Heart right ventricle (tissue), 16 donors: ENCODE results near the gene PRDX1. TPM values are rescaled to one million over a fixed set of nuclear protein-coding genes. Genes with fewer than 3 reads are reported as not detected.
A peak's percentile ranks its signal among the peaks of the same experiment; 100 is the strongest.

ENCODE experiments used
- ATAC-seq, 8 donors: fragments of 200-7000 bp; cut with Tn5 transposase; one replicate each; pipeline ENCODE4 v1.9.1; 2020; ENCODE audit warnings: mild to moderate bottlenecking in 8 of 8, moderate library complexity in 8 of 8, moderate number of reproducible peaks in 1 of 8
- DNase-seq, 2 donors: peaks; one replicate each; pipeline ENCODE4 v3.0.0-alpha.2; 2020
- H3K27ac ChIP-seq, 10 donors: fragments of 200-600 bp; sonication (generic) in 2 of 10; one replicate each; pipeline versions ENCODE4 v1.5.0 to v1.8.0; 2020 to 2022; ENCODE audit warnings: mild to moderate bottlenecking in 3 of 10
- H3K27me3 ChIP-seq, 7 donors: fragments of 200-600 bp; one replicate each; pipeline ENCODE4 v1.8.0; 2021 to 2022; ENCODE audit warnings: mild to moderate bottlenecking in 2 of 7
- H3K36me3 ChIP-seq, 9 donors: fragments of 200-600 bp; sonication (generic) in 1 of 9; one replicate each; pipeline versions ENCODE4 v1.5.0 to v1.8.0; 2020 to 2022; ENCODE audit warnings: mild to moderate bottlenecking in 2 of 9
- H3K4me1 ChIP-seq, 9 donors: fragments of 200-600 bp; sonication (generic) in 1 of 9; one replicate each; pipeline versions ENCODE4 v1.5.0 to v1.8.0; 2020 to 2022; ENCODE audit warnings: mild to moderate bottlenecking in 4 of 9
- H3K4me3 ChIP-seq, 10 donors: fragments of 200-600 bp; sonication (generic) in 2 of 10; one replicate each; pipeline versions ENCODE4 v1.5.0 to v1.8.0; 2020 to 2022; ENCODE audit warnings: mild to moderate bottlenecking in 7 of 10, moderate library complexity in 2 of 10
- H3K9me3 ChIP-seq, 11 donors: fragments of 200-600 bp in 10 of 11; sonication (generic) in 2 of 11; one replicate each; pipeline versions ENCODE4 v1.5.0 to v1.8.0; 2013 to 2022; ENCODE audit warnings: mild to moderate bottlenecking in 2 of 11, control low read depth in 1 of 11, moderate library complexity in 1 of 11
- WGBS, 2 donors: extraction: QIAGEN DNeasy Blood & Tissue Kit; methylation state at CpG; one replicate each; pipeline ENCODE4 v1.1.7; 2013; ENCODE audit warnings: inconsistent platforms in 1 of 2; 5-methylcytosine and 5-hydroxymethylcytosine counted together
- intact Hi-C, 10 donors: fragments of 100-400 bp; cut with DNase I; formaldehyde crosslinking; loops; one replicate each; pipeline versions ENCODE4 v1.11.1 to v1.14.2; 2022
- polyA plus RNA-seq, 2 donors: library from polyadenylated mRNA; stranded (reverse); fragments of 200-250 nt; gene quantifications; one replicate each; pipeline ENCODE4 v1.2.3, GENCODE V29; 2013
- total RNA-seq, 10 donors: library from RNA; stranded (reverse); fragmentation: NEBNext Ultra II Directional in 3 of 10; extraction: Animal tissue kit (Norgen Biotek cat#: 25700) in 3 of 10; gene quantifications; one replicate each; pipeline versions ENCODE4 v1.2.1 to v1.2.4, GENCODE V29; 2021 to 2023
- TF ChIP-seq, protein P1 (sequence below), 9 donors: fragments of 200-600 bp; sonication (generic) in 2 of 9; IDR thresholded peaks; one replicate each; pipeline versions ENCODE4 v1.5.0 to v1.8.0; 2021 to 2022; ENCODE audit warnings: antibody characterized with exemption in 9 of 9, mild to moderate bottlenecking in 5 of 9, moderate library complexity in 1 of 9
- donor health status: Arrhythmogenic right ventricular cardiomyopathy.
- donor health status: ischemic (EF 13 %, LVEDD 7.1; RV severe dilation, severe dysfunction).
- donor health status: healthy with polysubstance abuse.
- donor health status: DM: no; HTN: yes; CAD: no.
- donor health status: DM: no; HTN: no; CAD: no.
- donor health status: ischemic (EF 25% LVEDD 6.9; RV normal size, moderate dysfunction).
- donor health status: ischemic (EF 25% LVEDD 5.7; RV mildly dilated, moderate dysfunction).
- donor health status: healthy.
- donor health status: DM: yes; HTN: yes; CAD: no.
- donor health status: Ischemic cardiomyopathy.
- donor health status: ischemic (EF 35%, LVEDD 5.7; RV mildly dilated, moderate dysfunction).
- donor health status: nonischemic (EF 11% LVEDD 7.7; RV severe dilation, severe dysfunction).
- donor health status: DM: yes; HTN: yes; CAD: no.
- donor health status: PGD.
- donor health status: ischemic (EF 29% LVEDD 5.4; RV normal size, mild dysfunction).
- donor health status: nonischemic (EF 23%, LVEDD 6.1; RV moderate dilation, normal function).

The PRDX1 gene
- total and polyA plus RNA-seq, 12 donors = 212 to 610 (median 321) TPM

DNA sequence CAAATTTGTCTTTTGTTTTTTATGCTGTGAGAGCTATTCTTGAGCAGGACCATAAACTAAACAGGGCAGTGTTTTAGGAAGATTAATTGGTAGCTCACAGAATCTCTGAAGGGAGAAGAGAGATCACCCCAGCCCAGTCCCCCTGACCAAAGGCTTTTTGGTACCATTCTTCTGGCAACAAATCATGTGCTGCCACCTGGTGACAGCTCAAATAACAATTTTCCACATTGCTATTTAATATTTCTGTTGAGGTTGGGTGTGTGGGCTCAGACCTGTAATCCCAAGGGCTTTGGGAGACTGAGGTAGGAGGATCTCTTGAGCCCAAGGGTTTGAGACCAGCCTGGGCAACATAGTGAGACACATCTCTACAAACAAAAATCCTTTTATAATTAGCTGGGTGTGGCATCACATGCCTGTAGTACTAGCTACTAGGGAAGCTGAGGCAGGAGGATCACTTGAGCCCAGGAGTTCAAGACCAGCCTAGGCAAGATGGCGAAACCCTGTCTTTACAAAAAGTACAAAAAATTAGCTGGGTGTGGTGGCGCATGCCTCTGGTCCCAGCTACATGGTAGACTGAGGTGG lies 28.5 kb downstream of the PRDX1 start:
- Histone ChIP-seq H3K36me3 (peaks cover 0 to 17% (median 0%) of the 10 kb centered on the region in 9 donors), H3K4me3 (no peak overlapping the region), H3K27me3 (no peaks in the 10 kb centered on the region), H3K9me3 (no peaks in the 10 kb centered on the region), H3K27ac (no peak overlapping the region), H3K4me1 (peaks cover 0 to 29% (median 11%) of the 10 kb centered on the region in 9 donors)
- DNase-seq = peak in 1 of 2 donors; percentile 61
- TF ChIP-seq, protein P1, sequence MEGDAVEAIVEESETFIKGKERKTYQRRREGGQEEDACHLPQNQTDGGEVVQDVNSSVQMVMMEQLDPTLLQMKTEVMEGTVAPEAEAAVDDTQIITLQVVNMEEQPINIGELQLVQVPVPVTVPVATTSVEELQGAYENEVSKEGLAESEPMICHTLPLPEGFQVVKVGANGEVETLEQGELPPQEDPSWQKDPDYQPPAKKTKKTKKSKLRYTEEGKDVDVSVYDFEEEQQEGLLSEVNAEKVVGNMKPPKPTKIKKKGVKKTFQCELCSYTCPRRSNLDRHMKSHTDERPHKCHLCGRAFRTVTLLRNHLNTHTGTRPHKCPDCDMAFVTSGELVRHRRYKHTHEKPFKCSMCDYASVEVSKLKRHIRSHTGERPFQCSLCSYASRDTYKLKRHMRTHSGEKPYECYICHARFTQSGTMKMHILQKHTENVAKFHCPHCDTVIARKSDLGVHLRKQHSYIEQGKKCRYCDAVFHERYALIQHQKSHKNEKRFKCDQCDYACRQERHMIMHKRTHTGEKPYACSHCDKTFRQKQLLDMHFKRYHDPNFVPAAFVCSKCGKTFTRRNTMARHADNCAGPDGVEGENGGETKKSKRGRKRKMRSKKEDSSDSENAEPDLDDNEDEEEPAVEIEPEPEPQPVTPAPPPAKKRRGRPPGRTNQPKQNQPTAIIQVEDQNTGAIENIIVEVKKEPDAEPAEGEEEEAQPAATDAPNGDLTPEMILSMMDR (IDR thresholded peaks at IDR 0.05) = peak; percentile 43 to 75 (median 60)
- 66 to 67% methylated on average over 2 of the region's 2 CpGs for WGBS, 2 donors
- intact Hi-C loops = loop anchor here (1.0 to 10.0 kb wide), 8 partner anchors 131 to 481 kb away; partner anchors contain the start of genes HECTD3 (in 8 of the 10) and UROD (in 8 of the 10)
- ATAC-seq = no peak

DNA sequence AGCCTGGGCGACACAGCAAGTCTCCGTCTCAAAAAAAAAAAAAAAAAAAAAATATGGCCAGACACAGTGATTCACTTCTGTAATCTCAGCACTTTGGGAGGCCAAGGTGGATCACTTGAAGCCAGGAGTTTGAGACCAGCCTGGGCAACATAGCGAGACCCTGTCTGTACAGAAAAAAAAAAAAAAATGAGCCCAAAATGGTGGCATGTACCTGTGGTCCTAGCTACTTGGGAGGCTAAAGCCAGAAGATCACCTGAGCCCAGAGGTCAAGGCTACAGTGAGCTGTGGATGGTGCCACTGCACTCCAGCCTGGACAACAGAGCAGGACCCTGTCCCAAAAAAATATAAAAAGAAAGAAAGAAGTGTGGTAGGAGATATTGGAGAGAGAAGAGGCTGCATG lies 29.0 kb downstream of the PRDX1 start:
- 85 to 97% methylated on average over 3 of the region's 3 CpGs for WGBS, 2 donors
- intact Hi-C loops = loop anchor here (1.0 to 10.0 kb wide), 8 partner anchors 130 to 480 kb away; partner anchors contain the start of genes HECTD3 (in 8 of the 10) and UROD (in 8 of the 10)
- DNase-seq (no peak), ATAC-seq (no peak)
- H3K27ac ChIP-seq = no peak overlapping the region
- H3K4me3 ChIP-seq = no peak overlapping the region
- peaks cover 0 to 17% (median 0%) of the 10 kb centered on the region in 9 donors for H3K36me3 ChIP-seq
- H3K9me3 ChIP-seq = no peaks in the 10 kb centered on the region
- TF ChIP-seq, protein P1 (IDR thresholded peaks at IDR 0.05) = no peak
- H3K27me3 ChIP-seq = no peaks in the 10 kb centered on the region
- H3K4me1 ChIP-seq = peaks cover 0 to 29% (median 11%) of the 10 kb centered on the region in 9 donors

DNA sequence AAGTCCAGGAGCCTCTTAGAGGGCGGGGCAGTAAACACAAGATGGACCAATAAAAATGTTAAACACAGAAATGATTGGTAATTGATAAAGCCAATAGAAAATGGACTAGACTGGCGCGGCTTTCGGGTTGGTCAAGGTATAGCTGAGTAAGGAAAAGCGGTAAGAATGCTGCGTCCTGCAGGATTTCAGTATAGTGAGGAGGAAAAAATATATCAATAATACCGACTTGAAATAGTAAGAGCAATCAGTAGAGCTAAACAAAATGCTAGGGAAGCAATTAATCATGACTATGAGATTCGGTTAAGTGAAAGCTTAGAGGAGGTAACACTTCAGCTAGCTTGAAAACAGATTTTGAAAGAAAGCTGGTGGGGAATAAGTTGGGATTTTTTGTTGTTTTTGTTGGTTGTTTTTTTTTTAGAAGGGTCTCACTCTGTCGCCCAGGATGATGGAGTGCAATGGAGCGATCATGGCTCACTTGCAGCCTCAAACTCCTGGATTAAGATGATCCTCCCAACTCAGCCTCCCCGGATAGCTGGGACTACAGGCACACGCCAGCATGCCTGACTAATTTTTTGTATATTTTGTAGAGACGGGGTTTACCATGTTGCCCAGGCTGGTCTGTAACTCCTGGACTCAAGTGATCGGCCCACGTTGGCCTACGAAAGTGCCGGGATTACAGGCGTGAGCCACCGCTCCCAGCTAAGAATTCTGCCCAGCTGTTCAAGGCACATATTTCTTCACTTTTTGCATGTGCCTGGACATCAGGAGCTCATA lies 30.0 kb downstream of the PRDX1 start:
- TF ChIP-seq, protein P1 (IDR thresholded peaks at IDR 0.05) = no peak
- H3K27me3 ChIP-seq = no peaks in the 10 kb centered on the region
- intact Hi-C loops = loop anchor here (1.0 to 10.0 kb wide), 9 partner anchors 9 to 479 kb away; partner anchors contain the start of genes HECTD3 (in 8 of the 10), UROD (in 8 of the 10), CCDC163 (in 1 of the 10) and MMACHC (in 1 of the 10)
- peaks cover 0 to 17% (median 0%) of the 10 kb centered on the region in 9 donors for H3K36me3 ChIP-seq
- no peak for ATAC-seq
- peaks cover 0 to 29% (median 10%) of the 10 kb centered on the region in 9 donors for H3K4me1 ChIP-seq
- peak overlapping the region in 9 of 10 donors; percentile 62 to 96 (median 87) for H3K4me3 ChIP-seq
- H3K9me3 ChIP-seq = no peaks in the 10 kb centered on the region
- 53 to 54% methylated on average over 19 of the region's 19 CpGs for WGBS, 2 donors
- peak overlapping the region in 4 of 10 donors; percentile 5 to 72 (median 40) for H3K27ac ChIP-seq
- no peak for DNase-seq
